Measurements from ENCODE around the gene CYLC2. TPM values are rescaled to one million over a fixed set of nuclear protein-coding genes. Genes with fewer than 3 reads are reported as not detected.

The CYLC2 gene
- total RNA-seq, 2 donors from 2014 or later, result not detected

GRCh38 chr9:102975251-102975650 is 19.9 kb upstream of the CYLC2 start:
- H3K9me3 ChIP-seq, result no peaks in the 10 kb centered on the region
- H3K36me3 ChIP-seq, result no peaks in the 10 kb centered on the region
- H3K27ac ChIP-seq, result no peak overlapping the region
- no peaks in the 10 kb centered on the region for H3K4me1 ChIP-seq
- no peak overlapping the region for H3K9ac ChIP-seq (ENCODE audit: low read depth in 2 of 2, low read length in 2 of 2)
- H3K27me3 ChIP-seq, result no peaks in the 10 kb centered on the region
- TF ChIP-seq CTCF (IDR thresholded peaks at IDR 0.05), result no peak
- intact Hi-C loops (cut with DNase I), result no loop called here
- no peak overlapping the region for H3K4me3 ChIP-seq
- no peak for DNase-seq

DNA sequence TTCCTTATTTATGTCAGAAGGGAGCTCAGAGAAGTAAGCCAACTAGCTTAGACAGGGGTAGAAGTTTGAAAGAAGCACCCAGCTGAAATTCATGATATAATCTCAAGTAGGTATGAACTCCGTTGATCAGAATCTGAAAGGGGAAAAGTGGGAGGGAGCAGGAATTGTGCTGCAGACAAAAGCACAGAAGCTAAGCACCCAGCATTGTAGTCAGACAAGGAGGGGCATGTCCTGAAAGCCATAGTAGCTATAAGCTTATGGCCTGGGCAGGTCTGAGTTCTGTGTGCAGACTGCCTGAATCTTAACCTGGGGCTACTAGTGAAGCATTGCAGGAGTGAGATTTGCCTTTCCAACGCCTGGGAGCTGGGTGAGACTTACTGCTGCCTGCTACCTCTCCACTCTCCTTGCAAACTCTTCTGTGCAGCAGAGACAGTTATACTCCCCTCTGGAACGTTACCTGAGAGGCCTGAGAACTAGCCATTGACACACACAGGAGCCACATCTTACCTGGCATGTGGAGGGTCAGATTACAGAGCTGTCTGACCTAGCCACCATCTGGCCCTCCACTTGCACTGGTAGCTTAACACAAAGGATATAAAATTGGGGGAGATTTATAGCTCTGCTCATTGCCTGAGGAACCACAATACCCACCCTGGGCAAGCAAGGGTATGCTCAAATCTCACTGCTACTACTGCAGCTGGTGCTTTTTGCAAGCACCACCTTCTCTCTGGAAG is 9.8 kb upstream of the CYLC2 start:
- no peaks in the 10 kb centered on the region for H3K36me3 ChIP-seq
- H3K27me3 ChIP-seq, result no peaks in the 10 kb centered on the region
- no peak overlapping the region for H3K9ac ChIP-seq (ENCODE audit: low read depth in 2 of 2, low read length in 2 of 2)
- no peak for DNase-seq
- intact Hi-C loops (cut with DNase I), result no loop called here
- no peak overlapping the region for H3K27ac ChIP-seq
- no peaks in the 10 kb centered on the region for H3K9me3 ChIP-seq
- no peak overlapping the region for H3K4me3 ChIP-seq
- no peaks in the 10 kb centered on the region for H3K4me1 ChIP-seq
- TF ChIP-seq CTCF (IDR thresholded peaks at IDR 0.05), result no peak

- intact Hi-C loops (cut with DNase I), result no loop called here
- TF ChIP-seq CTCF (IDR thresholded peaks at IDR 0.05), result no peak
- H3K4me3 ChIP-seq, result no peak overlapping the region
- H3K27ac ChIP-seq, result no peak overlapping the region
- H3K36me3 ChIP-seq, result no peaks in the 10 kb centered on the region
- DNase-seq, result no peak
- no peaks in the 10 kb centered on the region for H3K9me3 ChIP-seq
- H3K9ac ChIP-seq (ENCODE audit: low read depth in 2 of 2, low read length in 2 of 2), result no peak overlapping the region
- no peaks in the 10 kb centered on the region for H3K4me1 ChIP-seq
- H3K27me3 ChIP-seq, result no peaks in the 10 kb centered on the region
Measured at GRCh38 chr9:102986425-102986824, 8.7 kb upstream of the CYLC2 start.

- DNase-seq, result no peak
- no peaks in the 10 kb centered on the region for H3K9me3 ChIP-seq
- no peak overlapping the region for H3K9ac ChIP-seq (ENCODE audit: low read depth in 2 of 2, low read length in 2 of 2)
- no peak for TF ChIP-seq CTCF (IDR thresholded peaks at IDR 0.05)
- H3K27ac ChIP-seq, result no peak overlapping the region
- H3K4me3 ChIP-seq, result no peak overlapping the region
- intact Hi-C loops (cut with DNase I), result no loop called here
- H3K4me1 ChIP-seq, result no peaks in the 10 kb centered on the region
- no peaks in the 10 kb centered on the region for H3K36me3 ChIP-seq
- H3K27me3 ChIP-seq, result no peaks in the 10 kb centered on the region
Measured at GRCh38 chr9:103003689-103004088, 8.6 kb downstream of the CYLC2 start.

DNA sequence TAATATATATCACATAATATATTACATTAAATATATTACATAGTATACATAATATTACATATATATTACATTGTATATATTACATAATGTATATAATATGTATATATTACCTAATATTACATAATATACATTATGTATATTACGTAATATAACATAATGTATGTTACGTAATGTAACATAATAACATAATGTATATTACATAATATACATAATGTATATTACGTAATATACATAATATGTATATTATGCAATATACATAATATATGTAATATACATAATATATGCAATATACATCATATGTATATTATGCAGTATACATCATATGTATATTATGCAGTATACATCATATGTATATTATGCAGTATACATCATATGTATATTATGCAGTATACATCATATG is 19.1 kb downstream of the CYLC2 start:
- Histone ChIP-seq H3K36me3 (no peaks in the 10 kb centered on the region), H3K9ac (ENCODE audit: low read depth in 2 of 2, low read length in 2 of 2) (no peak overlapping the region), H3K27me3 (no peaks in the 10 kb centered on the region), H3K27ac (no peak overlapping the region), H3K4me1 (no peaks in the 10 kb centered on the region), H3K4me3 (no peak overlapping the region), H3K9me3 (no peaks in the 10 kb centered on the region)
- DNase-seq, result no peak
- intact Hi-C loops (cut with DNase I), result no loop called here
- TF ChIP-seq CTCF (IDR thresholded peaks at IDR 0.05), result no peak
